Mucosa of rectum (tissue), 2 donors: ENCODE results near the gene TCFL5.

Experiments used
- H3K27ac ChIP-seq, 2 donors: one replicate each; pipeline ENCODE4 v1.7.0; 2013; ENCODE audit warnings: inconsistent platforms in 2 of 2, low read depth in 2 of 2, low read length in 2 of 2
- H3K27me3 ChIP-seq, 2 donors: one replicate each; pipeline ENCODE4 v1.7.0; 2013; ENCODE audit warnings: low read length in 2 of 2; ENCODE audit not compliant: control insufficient read depth in 2 of 2, insufficient read depth in 2 of 2
- H3K36me3 ChIP-seq, 2 donors: one replicate each; pipeline ENCODE4 v1.7.0; 2013; ENCODE audit warnings: low read length in 2 of 2; ENCODE audit not compliant: control insufficient read depth in 2 of 2, insufficient read depth in 2 of 2
- H3K4me1 ChIP-seq, 2 donors: one replicate each; pipeline ENCODE4 v1.7.0; 2013; ENCODE audit warnings: low read length in 2 of 2, mild to moderate bottlenecking in 1 of 2; ENCODE audit not compliant: control insufficient read depth in 2 of 2, insufficient read depth in 2 of 2
- H3K4me3 ChIP-seq, 2 donors: one replicate each; pipeline ENCODE4 v1.7.0; 2013; ENCODE audit warnings: low read length in 2 of 2
- H3K9ac ChIP-seq, 2 donors: one replicate each; pipeline ENCODE4 v1.7.0; 2013; ENCODE audit warnings: low read length in 2 of 2, low read depth in 1 of 2, mild to moderate bottlenecking in 1 of 2
- H3K9me3 ChIP-seq, 2 donors: one replicate each; pipeline ENCODE4 v1.7.0; 2013; ENCODE audit warnings: low read length in 2 of 2; ENCODE audit not compliant: control insufficient read depth in 2 of 2
- donor health status: healthy.
- donor health status: Normal muscosa, but diverticular disease.

TCFL5 gene

DNA sequence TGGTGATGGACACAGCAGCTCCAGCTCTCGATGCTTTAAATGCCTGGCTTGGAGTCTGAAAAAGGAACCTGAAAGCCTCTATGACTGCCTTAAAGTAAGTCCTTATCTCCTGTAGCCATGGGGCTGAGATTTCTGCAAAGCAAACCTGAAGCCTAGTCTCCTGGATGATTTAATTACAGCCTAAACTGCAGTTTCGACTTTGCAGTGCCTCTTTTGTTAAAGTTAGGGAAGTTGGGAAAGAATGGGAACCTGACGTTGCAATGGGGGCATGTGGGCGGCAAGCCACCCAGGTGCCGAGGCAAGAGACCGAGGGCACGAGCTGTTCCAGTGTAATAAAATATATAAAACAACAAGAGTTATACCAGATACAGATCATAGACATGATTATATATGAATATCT is 11.7 kb upstream of the TCFL5 start:
- Histone ChIP-seq H3K36me3 (no peaks in the 10 kb centered on the region), H3K4me3 (no peak overlapping the region), H3K27ac (no peak overlapping the region), H3K4me1 (peaks cover 0 to 7% of the 10 kb centered on the region in 2 donors), H3K27me3 (no peaks in the 10 kb centered on the region), H3K9ac (no peak overlapping the region), H3K9me3 (no peaks in the 10 kb centered on the region)

DNA sequence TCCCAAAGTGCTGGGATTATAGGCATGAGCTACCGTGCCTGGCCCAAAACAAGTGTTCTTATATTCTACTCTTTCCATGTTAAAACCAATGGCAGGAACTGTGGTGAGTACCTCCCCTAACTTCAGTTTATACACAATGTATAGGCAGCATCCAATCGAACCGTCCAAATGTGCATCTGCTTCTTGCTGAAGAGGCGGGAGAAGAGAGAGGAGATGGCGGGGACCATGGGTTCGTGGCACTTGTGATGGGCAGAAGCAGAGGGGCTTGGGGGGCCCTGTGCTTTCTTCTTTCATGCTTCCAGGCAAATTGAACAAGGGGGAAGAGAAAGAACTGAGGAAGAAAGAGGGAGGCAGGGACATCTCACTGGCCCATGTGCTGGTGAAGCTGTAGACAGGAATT is 11.2 kb upstream of the TCFL5 start:
- Histone ChIP-seq H3K27me3 (no peaks in the 10 kb centered on the region), H3K36me3 (no peaks in the 10 kb centered on the region), H3K27ac (no peak overlapping the region), H3K4me3 (no peak overlapping the region), H3K9ac (no peak overlapping the region), H3K4me1 (peaks cover 0 to 7% of the 10 kb centered on the region in 2 donors), H3K9me3 (no peaks in the 10 kb centered on the region)

DNA sequence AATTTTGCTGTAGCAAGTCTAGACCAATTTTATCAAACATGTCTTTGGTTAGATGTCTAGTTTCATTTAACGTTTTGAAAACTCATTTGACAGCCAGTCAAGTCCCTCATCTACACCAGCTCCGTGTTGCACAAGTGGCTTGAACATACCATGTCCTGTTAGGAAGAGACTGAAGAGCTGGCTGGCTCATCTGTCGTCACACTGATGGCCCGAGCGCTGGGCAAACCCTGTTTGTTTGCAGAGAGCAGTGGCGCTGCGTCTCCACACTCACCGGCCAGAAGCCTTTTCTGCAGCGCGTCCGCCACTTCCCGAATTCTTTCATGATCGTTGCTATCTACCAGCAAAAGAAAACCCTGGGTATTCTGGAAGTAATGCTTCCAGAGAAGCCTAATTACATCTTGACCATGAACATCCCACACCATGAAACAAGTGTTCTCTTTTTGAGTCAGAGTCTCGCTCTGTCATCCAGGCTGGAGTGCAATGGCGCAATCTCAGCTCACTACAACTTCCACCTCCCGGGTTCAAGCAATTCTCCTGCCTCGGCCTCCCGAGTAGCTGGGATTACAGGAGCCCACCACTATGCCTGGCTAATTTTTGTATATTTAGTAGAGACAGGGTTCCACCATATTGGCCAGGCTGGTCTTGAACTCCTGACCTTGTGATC is 10.7 kb upstream of the TCFL5 start:
- peaks cover 0 to 6% of the 10 kb centered on the region in 2 donors for H3K4me1 ChIP-seq
- no peaks in the 10 kb centered on the region for H3K36me3 ChIP-seq
- H3K9me3 ChIP-seq, result no peaks in the 10 kb centered on the region
- H3K27ac ChIP-seq, result no peak overlapping the region
- no peak overlapping the region for H3K4me3 ChIP-seq
- H3K9ac ChIP-seq, result no peak overlapping the region
- no peaks in the 10 kb centered on the region for H3K27me3 ChIP-seq

DNA sequence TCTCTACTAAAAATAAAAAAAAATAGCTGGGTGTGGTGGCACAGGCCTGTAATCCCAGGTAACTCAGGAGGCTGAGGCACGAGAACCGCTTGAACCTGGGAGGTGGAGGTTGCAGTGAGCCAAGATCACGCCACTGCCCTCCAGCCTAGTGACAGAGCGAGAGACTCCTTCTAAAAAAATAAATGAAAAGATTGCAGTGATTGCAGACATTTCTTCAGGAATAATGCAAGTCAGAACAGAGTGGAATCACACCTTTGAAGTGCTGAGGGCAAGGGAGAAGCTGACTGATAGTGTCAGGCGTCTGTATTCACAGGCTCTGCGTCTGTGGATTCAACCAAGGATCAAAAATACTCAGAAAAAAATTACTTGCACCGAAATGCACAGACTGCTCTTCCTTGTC is 2.6 kb upstream of the TCFL5 start:
- Histone ChIP-seq H3K27ac (no peak overlapping the region), H3K27me3 (no peaks in the 10 kb centered on the region), H3K4me3 (no peak overlapping the region), H3K4me1 (peaks cover 7 to 8% of the 10 kb centered on the region in 2 donors), H3K9me3 (no peaks in the 10 kb centered on the region), H3K36me3 (no peaks in the 10 kb centered on the region), H3K9ac (no peak overlapping the region)

DNA sequence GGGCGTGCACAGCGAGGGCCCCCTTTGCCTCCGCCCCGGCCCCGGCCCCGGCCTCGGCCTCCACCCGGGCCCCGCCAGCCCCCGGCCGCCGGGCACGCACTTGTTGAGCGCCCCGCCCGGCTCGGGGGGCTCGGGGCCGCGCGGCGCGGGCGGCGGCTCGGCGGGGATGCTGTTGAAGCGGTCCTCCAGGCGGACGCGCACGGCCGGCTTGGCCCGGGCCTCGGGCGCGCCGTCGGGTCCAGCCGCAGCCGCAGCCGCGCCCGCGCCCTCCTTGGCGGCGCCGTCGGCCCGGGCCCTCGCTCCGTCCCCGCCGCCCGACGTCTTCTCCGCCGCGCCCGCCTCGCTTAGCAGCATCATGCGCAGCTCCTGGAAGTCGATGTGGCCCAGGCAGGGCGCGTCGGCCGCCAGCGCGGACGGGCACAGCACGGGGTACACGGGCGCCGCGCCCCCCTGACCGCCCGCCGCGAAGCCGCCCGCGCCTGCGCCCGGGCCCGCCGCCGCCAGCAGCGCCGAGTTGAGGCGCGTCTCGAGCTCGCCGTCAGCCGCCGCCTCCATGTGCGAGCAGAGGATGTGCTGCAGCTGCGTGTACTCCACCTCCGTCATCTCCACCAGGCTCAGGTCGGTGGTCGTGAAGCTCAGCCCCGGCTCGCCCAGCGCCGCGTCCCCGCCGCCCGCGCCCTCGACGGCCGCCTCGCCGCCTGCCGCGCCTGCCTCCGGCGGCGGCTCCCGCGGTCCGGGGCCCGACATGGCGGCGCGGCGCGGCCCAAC is 514 bp downstream of the TCFL5 start:
- Histone ChIP-seq H3K36me3 (peaks cover 5 to 7% of the 10 kb centered on the region in 2 donors), H3K4me3 (peak overlapping the region; percentile 66 to 76), H3K9me3 (no peaks in the 10 kb centered on the region), H3K27ac (no peak overlapping the region), H3K4me1 (peaks cover 7 to 8% of the 10 kb centered on the region in 2 donors), H3K27me3 (no peaks in the 10 kb centered on the region), H3K9ac (peak overlapping the region in 1 of 2 donors; percentile 60)

DNA sequence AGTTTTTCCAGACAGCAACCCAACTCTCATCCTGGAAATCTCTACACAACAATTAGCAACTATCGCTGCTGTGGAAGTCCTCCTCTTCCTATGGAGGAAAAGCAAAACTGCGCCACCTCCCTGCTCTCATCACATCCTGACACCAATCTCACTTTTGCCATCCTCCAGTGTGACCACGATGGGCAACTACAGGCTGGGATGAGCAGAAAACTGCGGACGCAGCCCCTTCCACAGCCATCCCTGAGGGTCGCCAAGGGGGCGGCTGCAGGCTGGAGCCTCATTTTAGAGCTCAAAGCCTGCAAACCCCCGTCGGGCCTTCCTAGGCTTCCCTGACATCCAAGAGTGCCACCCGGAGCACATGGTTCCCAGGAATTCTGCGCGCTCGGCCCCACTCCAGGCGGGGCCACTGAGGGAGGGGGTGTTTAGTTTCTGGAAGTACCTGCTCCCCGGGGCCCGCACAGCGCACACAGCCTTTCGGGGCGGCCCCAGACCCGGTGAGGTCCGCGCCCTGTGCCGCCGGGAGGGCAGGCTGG is 1.2 kb downstream of the TCFL5 start:
- H3K4me3 ChIP-seq, result no peak overlapping the region
- no peaks in the 10 kb centered on the region for H3K27me3 ChIP-seq
- H3K27ac ChIP-seq, result no peak overlapping the region
- H3K9me3 ChIP-seq, result no peaks in the 10 kb centered on the region
- peaks cover 5 to 7% of the 10 kb centered on the region in 2 donors for H3K36me3 ChIP-seq
- H3K9ac ChIP-seq, result no peak overlapping the region
- peaks cover 7 to 8% of the 10 kb centered on the region in 2 donors for H3K4me1 ChIP-seq

DNA sequence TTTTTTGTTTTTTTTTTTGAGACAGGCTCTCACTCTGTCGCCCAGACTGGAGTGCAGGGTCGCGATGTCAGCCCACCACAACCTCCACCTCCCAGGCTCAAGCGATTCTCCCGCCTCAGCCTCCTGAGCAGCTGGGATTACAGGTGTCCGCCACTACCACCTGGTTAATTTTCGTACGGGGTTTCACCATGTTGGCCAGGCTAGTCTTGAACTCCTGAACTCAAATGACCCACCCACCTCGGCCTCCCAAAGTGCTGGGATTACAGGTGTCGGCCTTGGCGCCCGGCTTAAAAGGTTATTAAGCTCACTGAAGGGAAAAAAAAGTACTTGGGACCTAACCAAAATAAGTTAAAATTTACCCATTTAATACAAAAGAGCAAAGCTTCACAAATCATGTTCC is 1.9 kb downstream of the TCFL5 start:
- Histone ChIP-seq H3K27ac (no peak overlapping the region), H3K9ac (no peak overlapping the region), H3K4me3 (no peak overlapping the region), H3K36me3 (peaks cover 5 to 7% of the 10 kb centered on the region in 2 donors), H3K27me3 (no peaks in the 10 kb centered on the region), H3K9me3 (no peaks in the 10 kb centered on the region), H3K4me1 (peaks cover 7 to 8% of the 10 kb centered on the region in 2 donors)

DNA sequence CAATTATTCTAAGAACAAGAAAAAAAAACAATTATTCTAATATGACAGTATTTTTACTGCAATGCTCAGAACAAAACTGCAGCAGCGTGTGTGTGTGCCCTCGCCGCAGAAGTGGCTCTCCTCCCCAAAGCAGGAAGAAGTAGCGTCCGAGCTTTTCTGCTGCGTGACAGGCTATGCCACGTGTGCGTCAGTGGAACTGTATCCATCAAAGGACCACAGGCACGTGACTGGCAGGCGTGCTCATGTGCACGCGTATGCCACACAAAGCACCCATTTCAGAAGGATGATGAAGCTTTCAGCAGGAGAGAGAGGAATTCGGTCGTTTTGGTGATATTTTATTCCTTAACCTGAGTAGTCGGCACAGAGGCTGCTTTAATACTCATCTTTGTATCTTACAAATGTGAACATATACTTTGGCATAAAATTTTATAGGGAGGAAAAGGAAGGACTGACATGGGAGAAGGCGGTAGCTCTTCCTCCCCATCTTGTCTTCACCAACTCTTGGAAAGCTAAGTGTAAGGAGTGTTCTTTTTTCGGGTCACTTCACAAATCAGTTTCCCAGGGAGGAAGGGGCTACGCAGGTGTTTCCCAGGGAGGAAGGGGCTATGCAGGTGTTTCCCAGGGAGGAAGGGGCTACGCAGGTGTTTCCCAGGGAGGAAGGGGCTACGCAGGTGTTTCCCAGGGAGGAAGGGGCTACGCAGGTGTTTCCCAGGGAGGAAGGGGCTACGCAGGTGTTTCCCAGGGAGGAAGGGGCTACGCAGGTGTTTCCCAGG is 3.4 kb downstream of the TCFL5 start:
- H3K4me3 ChIP-seq, result no peak overlapping the region
- H3K9me3 ChIP-seq, result no peaks in the 10 kb centered on the region
- H3K9ac ChIP-seq, result no peak overlapping the region

DNA sequence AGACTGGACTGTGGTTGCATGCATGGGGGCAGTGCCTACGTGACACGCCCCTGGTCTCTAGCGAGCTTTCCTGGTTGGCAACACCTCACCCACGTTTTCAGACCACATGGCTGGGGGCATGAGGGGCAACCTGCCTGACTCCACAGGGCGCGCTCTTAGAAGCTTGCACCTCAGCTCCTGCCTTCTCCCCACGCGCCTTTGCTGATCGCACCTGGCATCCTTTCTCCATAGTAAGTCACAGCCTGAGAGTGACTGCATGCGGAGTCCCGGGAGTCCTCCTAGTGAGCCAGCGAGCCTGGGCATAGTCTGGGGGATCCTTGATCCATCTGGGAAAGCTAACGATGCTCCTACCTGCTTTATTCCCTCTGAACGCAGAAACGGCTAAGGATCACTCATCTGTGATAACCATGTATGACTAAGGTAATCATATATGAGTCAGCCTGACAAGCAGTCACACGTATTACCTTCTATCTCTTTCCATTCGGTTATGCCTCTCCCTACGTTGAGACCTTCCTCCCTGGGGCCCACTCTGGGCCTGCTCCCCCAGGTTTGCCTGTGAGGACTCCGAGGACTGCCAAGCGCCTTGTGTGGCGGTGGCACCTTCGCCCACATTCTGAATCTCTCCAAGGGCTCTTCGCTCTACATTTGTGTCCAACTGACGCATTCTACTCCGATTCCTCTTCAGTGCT is 4.5 kb downstream of the TCFL5 start:
- no peak overlapping the region for H3K4me3 ChIP-seq

More for the DNA sequence above, 3.4 kb downstream of the TCFL5 start:
- Histone ChIP-seq H3K27ac (no peak overlapping the region), H3K27me3 (no peaks in the 10 kb centered on the region), H3K4me1 (peaks cover 7 to 8% of the 10 kb centered on the region in 2 donors), H3K36me3 (peaks cover 5 to 7% of the 10 kb centered on the region in 2 donors)

More for the DNA sequence above, 4.5 kb downstream of the TCFL5 start:
- no peak overlapping the region for H3K9ac ChIP-seq
- peaks cover 13 to 14% of the 10 kb centered on the region in 2 donors for H3K36me3 ChIP-seq
- H3K27ac ChIP-seq, result no peak overlapping the region
- no peaks in the 10 kb centered on the region for H3K27me3 ChIP-seq
- H3K4me1 ChIP-seq, result peaks cover 5 to 8% of the 10 kb centered on the region in 2 donors
- no peaks in the 10 kb centered on the region for H3K9me3 ChIP-seq
